ENCODE data around the gene OR2AJ1.

OR2AJ1 gene

GRCh38 chr1:247924868-247925267 is at the start of gene OR2AJ1:
Gene OR2AJ1, plus strand, starts transcription at chr1:247924889. Its CDS starts 8,880 bp downstream, at chr1:247933769.
- no peak within 1 kb of the TSS for H3K4me3 ChIP-seq (ENCODE audit: control insufficient read depth, low read depth, low read length)
- TF ChIP-seq CTCF (IDR thresholded peaks at IDR 0.05; ENCODE audit: control insufficient read depth, insufficient read depth, low read depth, low read length, missing control alignments): no peak
- no peak for DNase-seq (ENCODE audit: low read depth)

- H3K4me3 ChIP-seq (ENCODE audit: control insufficient read depth, low read depth, low read length): no peak overlapping the region
- TF ChIP-seq CTCF (IDR thresholded peaks at IDR 0.05; ENCODE audit: control insufficient read depth, insufficient read depth, low read depth, low read length, missing control alignments): no peak
- no peak for DNase-seq (ENCODE audit: low read depth)
Measured at GRCh38 chr1:247883346-247883745, 41.3 kb upstream of the OR2AJ1 start.

- DNase-seq (ENCODE audit: low read depth): no peak
- no peak for TF ChIP-seq CTCF (IDR thresholded peaks at IDR 0.05; ENCODE audit: control insufficient read depth, insufficient read depth, low read depth, low read length, missing control alignments)
- H3K4me3 ChIP-seq (ENCODE audit: control insufficient read depth, low read depth, low read length): no peak overlapping the region
Measured at GRCh38 chr1:247884797-247885413, 39.8 kb upstream of the OR2AJ1 start.

GRCh38 chr1:247895163-247895637 is 29.5 kb upstream of the OR2AJ1 start, which contains the start of gene OR2W3:
Gene OR2W3, plus strand, starts transcription at chr1:247895587. Its CDS starts 0 bp downstream, at chr1:247895587.
- no peak for DNase-seq (ENCODE audit: low read depth)
- no peak within 1 kb of the TSS for H3K4me3 ChIP-seq (ENCODE audit: control insufficient read depth, low read depth, low read length)
- no peak for TF ChIP-seq CTCF (IDR thresholded peaks at IDR 0.05; ENCODE audit: control insufficient read depth, insufficient read depth, low read depth, low read length, missing control alignments)

GRCh38 chr1:247895976-247896375 is 28.7 kb upstream of the OR2AJ1 start:
- DNase-seq (ENCODE audit: low read depth): no peak
- no peak for TF ChIP-seq CTCF (IDR thresholded peaks at IDR 0.05; ENCODE audit: control insufficient read depth, insufficient read depth, low read depth, low read length, missing control alignments)
- no peak overlapping the region for H3K4me3 ChIP-seq (ENCODE audit: control insufficient read depth, low read depth, low read length)

GRCh38 chr1:247904122-247904521 is 20.6 kb upstream of the OR2AJ1 start:
- DNase-seq (ENCODE audit: low read depth): no peak
- no peak for TF ChIP-seq CTCF (IDR thresholded peaks at IDR 0.05; ENCODE audit: control insufficient read depth, insufficient read depth, low read depth, low read length, missing control alignments)
- H3K4me3 ChIP-seq (ENCODE audit: control insufficient read depth, low read depth, low read length): no peak overlapping the region

Data from AG09309 (cell line).